Measurements from ENCODE around the gene ETFDH.

ETFDH gene

DNA sequence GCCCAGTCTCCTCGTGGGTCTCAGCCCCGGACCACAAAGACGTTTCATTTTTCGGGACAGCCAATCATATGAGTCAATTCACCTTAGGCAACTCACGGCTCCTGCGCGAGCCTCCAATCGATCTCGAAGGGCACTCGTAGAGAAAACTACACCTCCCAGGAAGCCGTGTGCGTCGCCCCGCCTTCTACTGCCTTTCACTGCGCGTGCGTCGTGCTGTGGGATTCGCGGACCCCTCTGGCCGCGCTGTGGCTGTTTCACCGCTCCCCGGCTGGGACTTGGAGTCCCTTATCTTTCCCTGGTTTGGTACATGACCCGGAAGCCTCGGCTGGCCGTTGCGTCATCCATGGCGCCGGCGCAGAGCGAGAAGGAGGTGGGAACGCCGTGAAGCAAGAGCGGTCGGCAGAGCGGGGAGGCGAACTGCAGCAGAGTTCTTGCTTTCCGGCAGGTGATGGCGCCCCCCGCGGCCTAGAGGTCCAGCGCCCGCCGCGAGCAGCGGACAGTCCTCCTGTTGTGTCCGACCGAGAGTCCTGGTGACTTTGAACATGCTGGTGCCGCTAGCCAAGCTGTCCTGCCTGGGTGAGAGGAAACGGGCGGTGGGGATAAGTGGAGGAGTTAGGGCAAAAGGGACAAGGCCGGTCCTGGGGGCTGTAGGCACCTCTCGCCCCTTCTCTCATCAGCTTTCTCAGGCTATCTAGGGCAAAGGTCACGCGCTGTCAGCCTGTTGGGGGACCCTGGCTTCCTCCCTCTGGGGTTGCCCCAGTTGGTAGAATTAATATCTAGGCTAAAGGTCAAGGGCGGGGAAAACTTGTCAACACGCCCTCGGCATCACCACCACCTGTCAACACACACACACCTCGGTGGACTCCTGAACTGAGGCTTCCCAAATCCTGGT, at the start of gene ETFDH:
Gene ETFDH, plus strand, starts transcription at position 382 of the 892 bp plus-strand sequence. Its CDS starts 161 bp downstream, at position 543.
- Histone ChIP-seq H2AFZ (ENCODE audit: low read depth, low read length) (peak within 1 kb of the TSS; percentile 96), H3K27ac (ENCODE audit: low read length) (peak within 1 kb of the TSS; percentile 94), H3K27me3 (ENCODE audit: low read depth, low read length) (no peaks in the 10 kb centered on the region), H3K4me2 (ENCODE audit: low read length) (peak within 1 kb of the TSS; percentile 92), H3K4me3 (ENCODE audit: low read length) (peak within 1 kb of the TSS; percentile 82), H3K79me2 (ENCODE audit: low read length) (peaks cover 57% of the 10 kb centered on the region), H3K4me1 (ENCODE audit: low read length) (peaks cover 21% of the 10 kb centered on the region), H3K9ac (ENCODE audit: low read length) (peak within 1 kb of the TSS; percentile 99), H3K36me3 (replicated peaks; ENCODE audit: low read depth, low read length) (peaks cover 12% of the 10 kb centered on the region), H3K9me3 (ENCODE audit: insufficient read depth, low read length) (no peaks in the 10 kb centered on the region), H4K20me1 (ENCODE audit: insufficient read depth, low read length) (peaks cover 27% of the 10 kb centered on the region)
- TF ChIP-seq EZH2phosphoT487 (IDR thresholded peaks at IDR 0.05; ENCODE audit: low read depth), result no peak
- TF ChIP-seq, protein P1, sequence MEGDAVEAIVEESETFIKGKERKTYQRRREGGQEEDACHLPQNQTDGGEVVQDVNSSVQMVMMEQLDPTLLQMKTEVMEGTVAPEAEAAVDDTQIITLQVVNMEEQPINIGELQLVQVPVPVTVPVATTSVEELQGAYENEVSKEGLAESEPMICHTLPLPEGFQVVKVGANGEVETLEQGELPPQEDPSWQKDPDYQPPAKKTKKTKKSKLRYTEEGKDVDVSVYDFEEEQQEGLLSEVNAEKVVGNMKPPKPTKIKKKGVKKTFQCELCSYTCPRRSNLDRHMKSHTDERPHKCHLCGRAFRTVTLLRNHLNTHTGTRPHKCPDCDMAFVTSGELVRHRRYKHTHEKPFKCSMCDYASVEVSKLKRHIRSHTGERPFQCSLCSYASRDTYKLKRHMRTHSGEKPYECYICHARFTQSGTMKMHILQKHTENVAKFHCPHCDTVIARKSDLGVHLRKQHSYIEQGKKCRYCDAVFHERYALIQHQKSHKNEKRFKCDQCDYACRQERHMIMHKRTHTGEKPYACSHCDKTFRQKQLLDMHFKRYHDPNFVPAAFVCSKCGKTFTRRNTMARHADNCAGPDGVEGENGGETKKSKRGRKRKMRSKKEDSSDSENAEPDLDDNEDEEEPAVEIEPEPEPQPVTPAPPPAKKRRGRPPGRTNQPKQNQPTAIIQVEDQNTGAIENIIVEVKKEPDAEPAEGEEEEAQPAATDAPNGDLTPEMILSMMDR (IDR thresholded peaks at IDR 0.05; ENCODE audit: low read depth, low read length), result peak; percentile 90

DNA sequence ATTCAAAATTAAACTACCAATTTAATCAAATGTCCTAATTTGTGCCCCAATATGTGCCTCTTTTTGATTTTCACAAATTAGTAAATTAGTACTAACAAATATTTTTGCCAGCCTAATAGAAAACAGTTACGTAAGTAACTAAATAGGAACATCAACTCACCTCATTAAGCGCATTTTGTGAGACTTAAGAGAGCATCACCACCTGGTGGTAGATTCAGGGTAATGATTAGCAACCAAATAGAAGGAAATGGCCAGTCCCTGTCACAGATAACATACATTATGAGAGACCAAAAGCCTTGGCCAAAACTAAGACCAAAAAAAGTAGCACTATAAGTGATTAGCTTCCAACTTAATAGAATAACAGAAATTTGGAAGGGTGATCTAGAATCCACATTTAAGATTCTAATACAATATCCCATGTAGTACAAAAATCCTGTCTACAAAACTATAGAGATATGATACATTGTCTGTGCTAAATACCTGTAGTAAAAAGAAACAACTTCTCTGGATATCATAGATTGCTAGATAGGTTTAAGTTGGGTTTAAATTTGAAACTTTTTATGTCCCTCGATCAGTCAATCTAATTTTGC, 47.1 kb upstream of the ETFDH start:
- Histone ChIP-seq H3K79me2 (ENCODE audit: low read length) (no peaks in the 10 kb centered on the region), H2AFZ (ENCODE audit: low read depth, low read length) (no peak overlapping the region), H3K4me3 (ENCODE audit: low read length) (no peak overlapping the region), H3K27me3 (ENCODE audit: low read depth, low read length) (peaks cover 14% of the 10 kb centered on the region), H3K36me3 (replicated peaks; ENCODE audit: low read depth, low read length) (no peaks in the 10 kb centered on the region), H3K9ac (ENCODE audit: low read length) (no peak overlapping the region), H3K4me1 (ENCODE audit: low read length) (no peaks in the 10 kb centered on the region), H3K9me3 (ENCODE audit: insufficient read depth, low read length) (no peaks in the 10 kb centered on the region), H4K20me1 (ENCODE audit: insufficient read depth, low read length) (no peaks in the 10 kb centered on the region), H3K27ac (ENCODE audit: low read length) (no peak overlapping the region), H3K4me2 (ENCODE audit: low read length) (no peak overlapping the region)
- TF ChIP-seq EZH2phosphoT487 (IDR thresholded peaks at IDR 0.05; ENCODE audit: low read depth), result no peak
- TF ChIP-seq, protein P1 (IDR thresholded peaks at IDR 0.05; ENCODE audit: low read depth, low read length), result peak; percentile 98

DNA sequence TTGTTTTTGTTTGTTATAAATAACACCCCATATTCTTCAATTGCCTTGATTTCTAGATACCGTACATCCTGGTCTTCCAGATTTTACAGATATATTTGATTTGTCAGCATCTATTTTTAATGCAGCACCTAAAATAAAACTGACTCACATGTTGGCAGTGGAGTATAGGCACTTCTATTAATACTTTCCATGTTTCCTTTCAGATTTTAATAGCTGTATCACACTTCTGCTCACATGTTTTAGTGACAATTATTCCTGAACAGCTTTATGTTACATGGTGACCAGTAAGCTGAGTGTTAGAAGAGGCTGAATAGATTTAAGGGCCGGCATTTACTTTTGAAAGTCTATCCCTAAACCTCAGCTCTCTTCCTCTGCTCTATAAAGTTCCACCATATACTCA, 46.6 kb upstream of the ETFDH start:
- peaks cover 14% of the 10 kb centered on the region for H3K27me3 ChIP-seq (ENCODE audit: low read depth, low read length)
- H3K4me3 ChIP-seq (ENCODE audit: low read length), result no peak overlapping the region
- no peak overlapping the region for H3K27ac ChIP-seq (ENCODE audit: low read length)
- H3K9ac ChIP-seq (ENCODE audit: low read length), result no peak overlapping the region
- no peaks in the 10 kb centered on the region for H4K20me1 ChIP-seq (ENCODE audit: insufficient read depth, low read length)
- no peaks in the 10 kb centered on the region for H3K9me3 ChIP-seq (ENCODE audit: insufficient read depth, low read length)
- H2AFZ ChIP-seq (ENCODE audit: low read depth, low read length), result no peak overlapping the region
- no peak overlapping the region for H3K4me2 ChIP-seq (ENCODE audit: low read length)
- no peaks in the 10 kb centered on the region for H3K4me1 ChIP-seq (ENCODE audit: low read length)
- TF ChIP-seq, protein P1 (IDR thresholded peaks at IDR 0.05; ENCODE audit: low read depth, low read length), result no peak
- no peak for TF ChIP-seq EZH2phosphoT487 (IDR thresholded peaks at IDR 0.05; ENCODE audit: low read depth)
- H3K79me2 ChIP-seq (ENCODE audit: low read length), result no peaks in the 10 kb centered on the region
- H3K36me3 ChIP-seq (replicated peaks; ENCODE audit: low read depth, low read length), result no peaks in the 10 kb centered on the region

DNA sequence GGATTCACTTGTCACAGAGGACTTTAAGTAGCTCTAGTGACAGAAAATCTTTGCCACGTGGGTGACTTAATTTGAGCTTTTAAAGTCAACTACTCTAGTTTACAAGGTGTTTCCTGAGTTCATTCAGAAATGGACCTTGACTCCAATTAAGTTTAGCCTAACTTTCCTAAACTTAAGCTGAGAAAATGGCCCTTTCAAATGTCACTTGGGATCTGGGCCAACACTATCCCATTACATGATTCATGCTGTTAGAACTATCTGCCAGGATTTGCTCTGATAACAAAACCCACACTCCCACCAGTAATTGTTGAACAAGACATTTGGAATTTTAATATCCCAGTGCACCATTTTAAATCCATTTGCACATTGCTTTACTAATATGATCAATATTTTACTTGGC, 41.2 kb upstream of the ETFDH start:
- Histone ChIP-seq H3K79me2 (ENCODE audit: low read length) (no peaks in the 10 kb centered on the region), H4K20me1 (ENCODE audit: insufficient read depth, low read length) (no peaks in the 10 kb centered on the region), H2AFZ (ENCODE audit: low read depth, low read length) (no peak overlapping the region), H3K27me3 (ENCODE audit: low read depth, low read length) (peaks cover 8% of the 10 kb centered on the region; the same call in 1 of the 2 replicates), H3K9me3 (ENCODE audit: insufficient read depth, low read length) (no peaks in the 10 kb centered on the region), H3K27ac (ENCODE audit: low read length) (no peak overlapping the region), H3K4me3 (ENCODE audit: low read length) (no peak overlapping the region), H3K4me2 (ENCODE audit: low read length) (no peak overlapping the region), H3K9ac (ENCODE audit: low read length) (no peak overlapping the region), H3K4me1 (ENCODE audit: low read length) (no peaks in the 10 kb centered on the region), H3K36me3 (replicated peaks; ENCODE audit: low read depth, low read length) (no peaks in the 10 kb centered on the region)
- no peak for TF ChIP-seq EZH2phosphoT487 (IDR thresholded peaks at IDR 0.05; ENCODE audit: low read depth)
- TF ChIP-seq, protein P1 (IDR thresholded peaks at IDR 0.05; ENCODE audit: low read depth, low read length), result no peak

Data from OCI-LY3 (cell line).